Loucy (cell line): ENCODE results near the gene FMNL3.

Source experiments
- H2AFZ ChIP-seq: fragments of 200-600 bp; sonication (generic); 2 replicates; pipeline ENCODE4 v1.6.0; 2016; ENCODE audit warnings: antibody characterized with exemption, mild to moderate bottlenecking, low read length, moderate library complexity
- H3F3A ChIP-seq: fragments of 200-600 bp; 2 replicates; pipeline ENCODE4 v1.6.0; 2016; ENCODE audit warnings: antibody characterized with exemption, low read depth, mild to moderate bottlenecking
- H3K27me3 ChIP-seq: fragments of 200-600 bp; sonication (generic); 2 replicates; pipeline ENCODE4 v1.6.1; 2014; ENCODE audit warnings: low read length, mild to moderate bottlenecking; ENCODE audit not compliant: insufficient read depth, poor library complexity, severe bottlenecking
- H3K36me3 ChIP-seq: fragments of 200-600 bp; sonication (generic); 2 replicates; pipeline ENCODE4 v1.6.1; 2016; ENCODE audit warnings: low read length; ENCODE audit not compliant: insufficient read depth
- H3K4me1 ChIP-seq: fragments of 200-600 bp; sonication (generic); 2 replicates; pipeline ENCODE4 v1.5.1; 2014; ENCODE audit warnings: low read length, mild to moderate bottlenecking; ENCODE audit not compliant: insufficient read depth, poor library complexity, severe bottlenecking
- H3K4me2 ChIP-seq: fragments of 200-600 bp; sonication (generic); 2 replicates; pipeline ENCODE4 v1.6.0; 2014; ENCODE audit warnings: antibody characterized with exemption, low read length, low read depth, mild to moderate bottlenecking; ENCODE audit not compliant: poor library complexity, severe bottlenecking
- H3K4me3 ChIP-seq: fragments of 200-600 bp; sonication (generic); 2 replicates; pipeline ENCODE4 v1.5.1; 2014; ENCODE audit warnings: low read length, mild to moderate bottlenecking, mixed read lengths; ENCODE audit not compliant: poor library complexity, severe bottlenecking
- H3K79me2 ChIP-seq: fragments of 200-600 bp; sonication (generic); 2 replicates; pipeline ENCODE4 v1.6.1; 2014; ENCODE audit warnings: low read length; ENCODE audit not compliant: insufficient read depth
- H3K9ac ChIP-seq: fragments of 200-600 bp; sonication (generic); 2 replicates; pipeline ENCODE4 v1.6.0; 2014; ENCODE audit warnings: mild to moderate bottlenecking, low read depth, low read length, moderate library complexity; ENCODE audit not compliant: poor library complexity, severe bottlenecking
- H3K9me2 ChIP-seq: fragments of 200-600 bp; sonication (generic); replicated peaks from 2 replicates; pipeline ENCODE4 v1.6.1; 2016; ENCODE audit warnings: low read depth, low read length, mixed read lengths
- H3K9me3 ChIP-seq: fragments of 200-600 bp; sonication (generic); 2 replicates; pipeline ENCODE4 v1.6.1; 2014; ENCODE audit warnings: mild to moderate bottlenecking, antibody characterized with exemption, low read length, low read depth; ENCODE audit not compliant: insufficient read depth
- H4K20me1 ChIP-seq: fragments of 200-600 bp; sonication (generic); 2 replicates; pipeline ENCODE4 v1.6.0; 2014; ENCODE audit warnings: antibody characterized with exemption, low read length, mild to moderate bottlenecking; ENCODE audit not compliant: insufficient read depth, poor library complexity, severe bottlenecking
- EZH2phosphoT487 ChIP-seq: fragments of 200-600 bp; IDR thresholded peaks from 2 replicates; pipeline ENCODE4 v1.6.1; 2018; ENCODE audit warnings: antibody characterized with exemption, mild to moderate bottlenecking, moderate library complexity, borderline replicate concordance
- TF ChIP-seq, protein P1 (sequence below): fragments of 200-600 bp; sonication (generic); conservative IDR thresholded peaks from 2 replicates; pipeline ENCODE4 v1.5.1; 2014; ENCODE audit warnings: mild to moderate bottlenecking, antibody characterized with exemption, low read length

FMNL3 gene

DNA sequence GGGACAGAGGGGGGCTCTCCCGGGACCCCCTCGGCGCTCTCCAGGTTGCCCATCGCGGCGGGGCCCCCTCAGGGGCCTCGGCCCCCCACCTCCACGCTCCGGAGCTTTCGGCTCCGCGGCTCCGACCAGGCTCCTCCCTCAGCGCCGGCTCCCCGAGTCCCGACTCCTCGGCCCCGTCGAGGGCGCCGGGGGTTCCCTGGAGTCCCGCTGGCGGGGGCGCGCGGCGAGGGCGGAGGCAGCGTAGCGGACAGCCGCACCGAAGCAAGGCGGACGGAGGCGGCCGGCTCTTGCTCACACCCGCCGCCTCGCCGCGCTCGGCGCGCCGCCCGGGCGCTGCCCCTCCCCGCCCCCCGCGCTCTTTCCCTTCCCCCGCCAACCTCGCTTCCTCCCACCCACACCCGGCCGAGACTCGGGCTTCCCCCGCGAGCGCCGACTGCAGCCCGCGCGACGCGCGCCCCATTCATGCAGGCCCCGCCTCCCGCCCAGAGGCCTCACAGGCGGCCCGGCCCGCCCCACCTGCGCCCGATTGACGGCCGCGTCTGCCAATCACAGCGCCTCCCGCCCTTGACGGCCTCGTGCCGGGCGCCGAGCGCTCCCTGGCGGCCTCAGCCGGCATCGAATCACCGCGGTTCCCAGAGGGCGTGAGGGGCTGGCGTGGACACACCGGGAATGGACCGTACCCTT is at the start of gene FMNL3:
TSS of gene FMNL3 (minus strand) at position 278 of the 684 bp plus-strand sequence. CDS start at position 53, 225 bp downstream.
- peak within 1 kb of the TSS; percentile 86 for H2AFZ ChIP-seq
- peaks cover 49% of the 10 kb centered on the region for H3K79me2 ChIP-seq
- peaks cover 37% of the 10 kb centered on the region for H3K4me1 ChIP-seq
- peak within 1 kb of the TSS; percentile 84 for H3K9ac ChIP-seq
- H3K4me3 ChIP-seq, result peak within 1 kb of the TSS; percentile 90
- peak within 1 kb of the TSS; percentile 92 for H3K4me2 ChIP-seq
- no peaks in the 10 kb centered on the region for H3K27me3 ChIP-seq
- H4K20me1 ChIP-seq, result peaks cover 7% of the 10 kb centered on the region
- no peaks in the 10 kb centered on the region for H3F3A ChIP-seq
- H3K9me3 ChIP-seq, result no peaks in the 10 kb centered on the region
- TF ChIP-seq EZH2phosphoT487, result no peak
- TF ChIP-seq, protein P1, sequence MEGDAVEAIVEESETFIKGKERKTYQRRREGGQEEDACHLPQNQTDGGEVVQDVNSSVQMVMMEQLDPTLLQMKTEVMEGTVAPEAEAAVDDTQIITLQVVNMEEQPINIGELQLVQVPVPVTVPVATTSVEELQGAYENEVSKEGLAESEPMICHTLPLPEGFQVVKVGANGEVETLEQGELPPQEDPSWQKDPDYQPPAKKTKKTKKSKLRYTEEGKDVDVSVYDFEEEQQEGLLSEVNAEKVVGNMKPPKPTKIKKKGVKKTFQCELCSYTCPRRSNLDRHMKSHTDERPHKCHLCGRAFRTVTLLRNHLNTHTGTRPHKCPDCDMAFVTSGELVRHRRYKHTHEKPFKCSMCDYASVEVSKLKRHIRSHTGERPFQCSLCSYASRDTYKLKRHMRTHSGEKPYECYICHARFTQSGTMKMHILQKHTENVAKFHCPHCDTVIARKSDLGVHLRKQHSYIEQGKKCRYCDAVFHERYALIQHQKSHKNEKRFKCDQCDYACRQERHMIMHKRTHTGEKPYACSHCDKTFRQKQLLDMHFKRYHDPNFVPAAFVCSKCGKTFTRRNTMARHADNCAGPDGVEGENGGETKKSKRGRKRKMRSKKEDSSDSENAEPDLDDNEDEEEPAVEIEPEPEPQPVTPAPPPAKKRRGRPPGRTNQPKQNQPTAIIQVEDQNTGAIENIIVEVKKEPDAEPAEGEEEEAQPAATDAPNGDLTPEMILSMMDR, result peak; percentile 94
- H3K9me2 ChIP-seq, result no peaks in the 10 kb centered on the region
- no peaks in the 10 kb centered on the region for H3K36me3 ChIP-seq

- Histone ChIP-seq H3K4me1 (peaks cover 35% of the 10 kb centered on the region), H3K79me2 (peaks cover 98% of the 10 kb centered on the region)
Measured at GRCh38 chr12:49750996-49751393, 43.8 kb upstream of the FMNL3 start.

DNA sequence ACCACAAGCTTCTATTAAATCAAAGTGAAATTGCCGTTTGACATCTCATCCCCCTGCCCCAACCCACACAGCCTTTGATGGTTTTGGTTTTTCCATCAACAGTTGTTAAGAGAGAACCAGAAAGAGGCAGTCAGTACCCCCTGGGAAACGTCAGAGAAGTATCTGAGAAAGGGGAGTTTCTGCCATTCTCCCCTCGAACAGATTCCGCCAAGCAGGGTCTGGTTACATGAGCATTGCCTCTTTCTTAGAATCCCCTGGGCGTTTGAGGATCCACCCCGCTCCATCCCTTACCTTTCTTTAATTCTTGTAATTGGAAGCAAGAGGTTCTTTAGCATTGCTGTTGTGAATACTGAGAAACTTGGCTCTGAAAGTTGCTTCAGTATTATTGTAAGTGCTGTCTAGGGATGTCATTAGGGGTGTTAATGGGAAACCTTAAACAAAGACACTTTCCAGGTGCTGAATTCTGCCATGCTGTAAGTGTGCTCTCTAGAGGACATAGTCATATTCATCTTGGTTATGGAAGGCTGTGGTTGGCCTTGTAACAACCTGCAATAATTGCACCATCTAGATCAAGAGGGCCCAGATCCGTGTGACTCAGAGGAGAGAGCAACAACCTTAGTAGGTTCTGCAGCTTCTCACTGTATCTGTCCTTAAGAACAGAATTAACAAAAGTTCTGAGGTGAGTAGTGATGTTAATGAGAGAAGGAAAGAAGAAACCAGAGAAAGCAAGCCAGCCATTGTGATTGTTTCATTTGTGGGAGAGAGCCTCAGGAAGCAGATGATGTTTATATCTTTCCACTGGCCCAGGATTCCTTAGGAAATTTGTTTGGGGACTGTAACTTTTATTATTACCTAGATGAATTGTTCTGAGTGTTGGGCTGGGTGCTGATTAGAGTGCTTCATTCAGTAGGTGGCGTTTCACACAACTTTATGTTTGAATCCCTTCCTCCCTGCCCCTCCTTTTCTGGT is 43.1 kb upstream of the FMNL3 start:
- H4K20me1 ChIP-seq, result peaks cover 96% of the 10 kb centered on the region
- no peak for TF ChIP-seq EZH2phosphoT487
- TF ChIP-seq, protein P1, result peak; percentile 35
- H3K9me3 ChIP-seq, result no peaks in the 10 kb centered on the region
- H3K27me3 ChIP-seq, result no peaks in the 10 kb centered on the region
- peaks cover 35% of the 10 kb centered on the region for H3K4me1 ChIP-seq
- peak overlapping the region; percentile 45 for H3K4me3 ChIP-seq
- H3F3A ChIP-seq, result no peaks in the 10 kb centered on the region
- H3K79me2 ChIP-seq, result peaks cover 98% of the 10 kb centered on the region
- peak overlapping the region; percentile 16 for H3K9ac ChIP-seq
- no peaks in the 10 kb centered on the region for H3K9me2 ChIP-seq
- peak overlapping the region; percentile 80 for H3K4me2 ChIP-seq
- no peak overlapping the region for H2AFZ ChIP-seq
- peaks cover 35% of the 10 kb centered on the region for H3K36me3 ChIP-seq

More at GRCh38 chr12:49750996-49751393, 43.8 kb upstream of the FMNL3 start:
- Histone ChIP-seq H3K9ac (peak overlapping the region; percentile 16), H3K27me3 (no peaks in the 10 kb centered on the region), H3K36me3 (peaks cover 41% of the 10 kb centered on the region), H2AFZ (no peak overlapping the region), H3K4me2 (peak overlapping the region; percentile 80), H3K4me3 (peak overlapping the region; percentile 45), H3K9me2 (no peaks in the 10 kb centered on the region), H3F3A (no peaks in the 10 kb centered on the region), H4K20me1 (peaks cover 92% of the 10 kb centered on the region), H3K9me3 (no peaks in the 10 kb centered on the region)
- TF ChIP-seq, protein P1, result no peak; the same call in 1 of the 2 replicates
